GM12873 (cell line): ENCODE data around the gene XPNPEP1.

Experiments used
- CTCF ChIP-seq: IDR thresholded peaks from 2 replicates; pipeline ENCODE4 v1.5.1; 2012; ENCODE audit warnings: low read depth, mild to moderate bottlenecking, moderate library complexity, low read length, control low read depth; ENCODE audit not compliant: insufficient read depth; ENCODE audit errors: missing control alignments

XPNPEP1 gene

GRCh38 chr10:109947111-109947920, 24.0 kb upstream of the XPNPEP1 start:
- TF ChIP-seq CTCF = no peak

GRCh38 chr10:109946680-109947079, 23.4 kb upstream of the XPNPEP1 start:
- TF ChIP-seq CTCF = no peak

GRCh38 chr10:109945473-109946177, 22.3 kb upstream of the XPNPEP1 start:
- TF ChIP-seq CTCF = no peak

GRCh38 chr10:109944613-109945012, 21.3 kb upstream of the XPNPEP1 start:
- TF ChIP-seq CTCF = no peak

- TF ChIP-seq CTCF = no peak
Measured at GRCh38 chr10:109941236-109941862, 18.0 kb upstream of the XPNPEP1 start.

- no peak for TF ChIP-seq CTCF
Measured at GRCh38 chr10:109940553-109940952, 17.2 kb upstream of the XPNPEP1 start.

GRCh38 chr10:109940117-109940516, 16.8 kb upstream of the XPNPEP1 start:
- TF ChIP-seq CTCF = no peak
